ENCODE measurements around the gene FOXC1.

- TF ChIP-seq GABPA (IDR thresholded peaks at IDR 0.05 in 1 of 2, conservative IDR thresholded peaks at IDR 0.05 in 1 of 2), result no peak
- no peak for TF ChIP-seq CTCF (IDR thresholded peaks at IDR 0.05; ENCODE audit: low read depth, low read length, missing input control)
- no peak for TF ChIP-seq JUND (IDR thresholded peaks at IDR 0.05)
- TF ChIP-seq ZBTB33 (IDR thresholded peaks at IDR 0.05), result no peak
- no peak for TF ChIP-seq RAD21 (IDR thresholded peaks at IDR 0.05)
- TF ChIP-seq MAX (IDR thresholded peaks at IDR 0.05), result no peak
- TF ChIP-seq ATF3 (IDR thresholded peaks at IDR 0.05), result no peak
Observed at GRCh38 chr6:1586256-1586655, 23.5 kb upstream of the FOXC1 start.
